Astrocyte (in vitro differentiated cells and primary cell): Measurements from ENCODE around the gene RGS9.

Experiments used
- CTCF ChIP-seq: IDR thresholded peaks from 2 replicates; pipeline ENCODE4 v1.5.1; 2011; ENCODE audit warnings: low read depth, mild to moderate bottlenecking, inconsistent platforms, low read length, moderate library complexity; ENCODE audit not compliant: insufficient read depth
- EZH2 ChIP-seq: IDR thresholded peaks from 2 replicates; pipeline ENCODE4 v1.6.1; 2012; ENCODE audit warnings: mild to moderate bottlenecking, low read length, inconsistent platforms; ENCODE audit not compliant: insufficient read depth

- TF ChIP-seq CTCF = no peak
- no peak for TF ChIP-seq EZH2
Measured at GRCh38 chr17:65156185-65156834, 19.1 kb downstream of the RGS9 start.
